Glomerular visceral epithelial cell (primary cell): ENCODE data around the gene TBXT.
"Not testable (repeated sequence)": the region's sequence is repeated elsewhere in the genome, so short reads cannot be mapped to it uniquely, and the experiment has no call there.

ENCODE experiments used
- DNase-seq: peaks from one replicate; pipeline ENCODE4 v3.0.0-alpha.2; 2016; ENCODE audit errors: extremely low spot score

The TBXT gene

GRCh38 chr6:166167801-166168615, at the start of gene TBXT:
Gene TBXT (minus strand): TSS chr6:166167851. CDS start chr6:166167591, 260 bp downstream.
- no peak for DNase-seq

- no peak for DNase-seq
Observed at GRCh38 chr6:166207284-166207561, 39.6 kb upstream of the TBXT start.

- DNase-seq, result no peak
Observed at GRCh38 chr6:166206510-166207283, 39.0 kb upstream of the TBXT start.

- no peak for DNase-seq
Observed at GRCh38 chr6:166206066-166206465, 38.4 kb upstream of the TBXT start.

- no peak for DNase-seq
Observed at GRCh38 chr6:166204852-166205650, 37.4 kb upstream of the TBXT start.

- no peak for DNase-seq
Observed at GRCh38 chr6:166203641-166204222, 36.1 kb upstream of the TBXT start.

GRCh38 chr6:166203003-166203640, 35.5 kb upstream of the TBXT start:
- DNase-seq, result no peak

GRCh38 chr6:166202321-166202733, 34.7 kb upstream of the TBXT start:
- no peak for DNase-seq

GRCh38 chr6:166201878-166202277, 34.2 kb upstream of the TBXT start:
- DNase-seq, result no peak

GRCh38 chr6:166197361-166197760, 29.7 kb upstream of the TBXT start:
- DNase-seq, result no peak

- no peak for DNase-seq
Observed at GRCh38 chr6:166195860-166196238, 28.2 kb upstream of the TBXT start.

- DNase-seq, result no peak
Observed at GRCh38 chr6:166194914-166195859, 27.5 kb upstream of the TBXT start.

- DNase-seq, result no peak
Observed at GRCh38 chr6:166192557-166192956, 24.9 kb upstream of the TBXT start.

GRCh38 chr6:166192136-166192535, 24.5 kb upstream of the TBXT start:
- no peak for DNase-seq

- no peak for DNase-seq
Observed at GRCh38 chr6:166179704-166180103, 12.1 kb upstream of the TBXT start.

- no peak for DNase-seq
Observed at GRCh38 chr6:166176106-166176505, 8.5 kb upstream of the TBXT start.

GRCh38 chr6:166175093-166175492, 7.4 kb upstream of the TBXT start:
- not testable (repeated sequence) for DNase-seq

- no peak for DNase-seq
Observed at GRCh38 chr6:166174031-166174430, 6.4 kb upstream of the TBXT start.

- DNase-seq, result no peak
Observed at GRCh38 chr6:166173281-166173951, 5.8 kb upstream of the TBXT start.

GRCh38 chr6:166172546-166172945, 4.9 kb upstream of the TBXT start:
- DNase-seq, result no peak
